Osteocyte (in vitro differentiated cells): Measurements from ENCODE around the gene PRKN. TPM values are rescaled to one million over a fixed set of nuclear protein-coding genes. Genes with fewer than 3 reads are reported as not detected.
A peak's percentile ranks its signal among the peaks of the same experiment; 100 is the strongest.

ENCODE experiments used
- DNase-seq: peaks from one replicate; pipeline ENCODE4 v3.0.0; 2021; ENCODE audit warnings: mixed read lengths; ENCODE audit not compliant: unreplicated experiment; ENCODE audit errors: extremely low spot score
- H3K27ac Mint-ChIP-seq: one replicate; pipeline ENCODE4 v1.8.0; 2021; ENCODE audit warnings: mild to moderate bottlenecking, mixed read lengths; ENCODE audit not compliant: unreplicated experiment
- H3K27me3 Mint-ChIP-seq: one replicate; pipeline ENCODE4 v1.8.0; 2021; ENCODE audit warnings: mixed read lengths; ENCODE audit not compliant: unreplicated experiment
- H3K36me3 Mint-ChIP-seq: one replicate; pipeline ENCODE4 v1.8.0; 2021; ENCODE audit warnings: mixed read lengths; ENCODE audit not compliant: unreplicated experiment
- H3K4me1 Mint-ChIP-seq: one replicate; pipeline ENCODE4 v1.8.0; 2021; ENCODE audit warnings: mixed read lengths; ENCODE audit not compliant: unreplicated experiment
- H3K4me3 Mint-ChIP-seq: one replicate; pipeline ENCODE4 v1.8.0; 2021; ENCODE audit warnings: mild to moderate bottlenecking, moderate library complexity, mixed read lengths; ENCODE audit not compliant: unreplicated experiment
- H3K9me3 Mint-ChIP-seq: one replicate; pipeline ENCODE4 v1.8.0; 2021; ENCODE audit warnings: mixed read lengths; ENCODE audit not compliant: unreplicated experiment
- CTCF ChIP-seq: fragments of 200-600 bp; sonication (generic); IDR thresholded peaks from 2 replicates; pipeline ENCODE4 v1.5.0; 2021; ENCODE audit warnings: antibody characterized with exemption, mild to moderate bottlenecking, moderate library complexity
- total RNA-seq: library from RNA; stranded (reverse); gene quantifications from 2 replicates; pipeline ENCODE4 v1.2.1, GENCODE V29; 2021

PRKN gene
- total RNA-seq, 1 donor from 2014 or later: 13.4 TPM

- peaks cover 24% of the 10 kb centered on the region for H3K9me3 Mint-ChIP-seq
- no peak for DNase-seq
- TF ChIP-seq CTCF: no peak
- H3K4me3 Mint-ChIP-seq: no peak overlapping the region
- peaks cover 18% of the 10 kb centered on the region for H3K36me3 Mint-ChIP-seq
- no peaks in the 10 kb centered on the region for H3K27me3 Mint-ChIP-seq
- no peak overlapping the region for H3K27ac Mint-ChIP-seq
- no peaks in the 10 kb centered on the region for H3K4me1 Mint-ChIP-seq
These were observed 292.5 kb downstream of the PRKN start for GRCh38 chr6:162435071-162435470.

DNA sequence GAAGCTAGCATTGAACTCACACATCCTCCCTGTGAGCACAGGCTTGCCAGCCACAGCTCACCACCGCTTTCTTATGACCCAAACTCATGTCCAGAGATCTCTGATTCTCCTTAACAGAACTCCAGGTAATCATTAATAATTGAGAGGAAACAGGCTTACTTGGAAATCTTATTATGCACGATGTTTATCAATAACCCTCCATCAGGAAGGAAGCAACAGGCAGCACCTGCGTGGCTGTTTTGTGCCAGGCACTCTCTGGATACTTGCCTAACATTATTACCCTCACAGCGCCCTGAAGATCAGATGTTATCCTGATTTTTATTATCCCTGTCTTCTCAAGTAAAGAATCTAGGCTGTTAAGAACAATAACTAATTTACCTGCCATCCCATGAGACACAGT is 306.6 kb downstream of the PRKN start:
- H3K27me3 Mint-ChIP-seq: no peaks in the 10 kb centered on the region
- TF ChIP-seq CTCF: no peak
- no peak for DNase-seq
- peaks cover 4% of the 10 kb centered on the region for H3K9me3 Mint-ChIP-seq
- no peak overlapping the region for H3K4me3 Mint-ChIP-seq
- peaks cover 14% of the 10 kb centered on the region for H3K4me1 Mint-ChIP-seq
- H3K36me3 Mint-ChIP-seq: peaks cover 4% of the 10 kb centered on the region
- H3K27ac Mint-ChIP-seq: no peak overlapping the region

DNA sequence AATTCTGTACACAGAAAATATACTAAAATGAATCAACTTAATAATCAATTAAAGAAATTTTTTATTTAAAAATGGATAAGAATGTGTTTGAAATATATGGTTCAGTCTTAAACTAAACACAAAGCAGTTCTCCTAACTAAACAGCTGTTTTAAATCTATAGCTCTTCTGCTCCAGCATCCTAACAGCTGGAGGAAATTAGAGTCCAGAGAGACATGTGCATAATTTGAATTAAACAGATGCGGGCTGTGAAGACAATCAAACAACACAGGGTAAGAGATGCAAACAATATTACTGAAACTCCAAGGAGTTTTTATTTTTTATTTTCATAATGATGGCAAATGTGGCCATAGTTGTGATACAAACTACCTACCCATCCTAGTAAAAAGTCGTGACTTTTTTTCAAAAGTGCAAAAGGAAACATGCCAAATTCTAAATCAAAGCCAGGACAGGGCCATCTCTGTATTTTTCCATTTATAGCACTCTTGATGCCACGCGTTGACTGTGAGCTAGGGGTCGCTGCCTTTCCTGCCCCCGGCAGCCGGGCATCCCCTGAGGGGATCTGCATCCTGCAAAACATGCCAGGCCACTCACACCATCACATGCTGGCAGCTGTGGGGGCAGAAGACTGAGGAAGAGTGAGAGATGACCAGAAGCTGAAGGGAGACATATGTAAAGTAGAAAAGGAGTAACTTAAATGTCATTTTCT is 310.6 kb downstream of the PRKN start:
- peak overlapping the region; percentile 38 for H3K27ac Mint-ChIP-seq
- H3K9me3 Mint-ChIP-seq: no peaks in the 10 kb centered on the region

DNA sequence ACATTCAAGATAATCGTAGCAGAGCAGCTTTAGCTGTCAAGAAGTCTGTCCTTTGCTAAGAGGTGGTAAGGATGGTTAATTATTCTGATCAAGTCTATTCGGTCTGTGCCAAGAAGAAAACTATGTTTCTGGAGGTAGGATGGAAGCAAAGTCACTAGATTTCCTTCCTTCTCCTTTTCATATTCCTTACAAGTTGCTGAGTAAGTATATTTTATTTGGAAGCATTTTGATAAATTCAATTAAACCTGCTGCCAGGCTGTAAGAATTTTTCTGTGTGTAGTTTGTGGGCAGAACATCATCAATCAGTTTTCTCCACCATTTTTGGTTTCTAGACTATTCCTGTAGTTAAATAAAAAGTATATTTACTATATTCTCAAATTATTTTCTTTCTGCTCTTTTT is 311.3 kb downstream of the PRKN start:
- H3K4me3 Mint-ChIP-seq: no peak overlapping the region
- peaks cover 34% of the 10 kb centered on the region for H3K4me1 Mint-ChIP-seq

More for the DNA sequence above, 310.6 kb downstream of the PRKN start:
- no peaks in the 10 kb centered on the region for H3K27me3 Mint-ChIP-seq
- H3K4me1 Mint-ChIP-seq: peaks cover 30% of the 10 kb centered on the region
- peaks cover 4% of the 10 kb centered on the region for H3K36me3 Mint-ChIP-seq
- H3K4me3 Mint-ChIP-seq: no peak overlapping the region
- peak; percentile 57 for TF ChIP-seq CTCF
- no peak for DNase-seq

More for the DNA sequence above, 311.3 kb downstream of the PRKN start:
- Mint-ChIP-seq H3K27me3 (no peaks in the 10 kb centered on the region), H3K36me3 (peaks cover 4% of the 10 kb centered on the region), H3K27ac (no peak overlapping the region), H3K9me3 (no peaks in the 10 kb centered on the region)
- DNase-seq: no peak
- no peak for TF ChIP-seq CTCF
